Thyroid gland (tissue), 4 donors: Measurements from ENCODE around the gene FAM181B.

ENCODE experiments used
- CTCF ChIP-seq, 6 experiments: fragments of 200-600 bp in 3 of 6; fragments of 450-650 bp in 3 of 6; sonication (generic) in 3 of 6; IDR thresholded peaks; one replicate each; pipeline ENCODE4 v1.5.1; 2016 to 2019; ENCODE audit warnings: antibody characterized with exemption in 6 of 6, mild to moderate bottlenecking in 2 of 6, inconsistent platforms in 1 of 6, moderate library complexity in 1 of 6
- POLR2A ChIP-seq, 2 donors: fragments of 450-650 bp; IDR thresholded peaks; one replicate each; pipeline ENCODE4 v1.6.1; 2017; ENCODE audit warnings: antibody characterized with exemption in 2 of 2, mild to moderate bottlenecking in 2 of 2, moderate library complexity in 1 of 2

DNA sequence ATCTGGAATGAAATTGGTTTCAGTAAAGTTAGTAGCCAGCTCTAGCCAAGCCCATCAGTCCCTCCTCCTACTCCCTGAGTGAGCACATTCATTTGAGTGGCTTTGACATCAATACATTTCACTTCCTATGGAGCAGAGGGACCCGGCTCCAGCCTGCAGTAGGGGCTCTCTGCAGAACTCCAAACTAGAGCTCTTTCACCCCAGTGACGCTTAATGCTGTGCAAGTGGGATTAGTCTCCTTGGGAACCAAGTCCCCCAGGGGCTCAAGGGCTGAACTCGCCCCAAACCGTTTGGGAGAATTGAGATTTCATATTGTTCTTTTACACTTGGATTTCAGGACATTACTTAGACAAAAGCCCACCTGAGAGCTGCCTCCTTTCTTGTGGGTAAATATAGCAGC, 4.4 kb upstream of the FAM181B start:
- TF ChIP-seq CTCF (IDR thresholded peaks at IDR 0.05) (no peak), POLR2A (IDR thresholded peaks at IDR 0.05) (no peak)
